ENCODE data around the gene WFDC8.

GRCh38 chr20:45507011-45507820, 71.9 kb downstream of the WFDC8 start:
- no peak for TF ChIP-seq CTCF (conservative IDR thresholded peaks at IDR 0.05; ENCODE audit: low read depth, low read length)
- no peak for TF ChIP-seq EZH2 (IDR thresholded peaks at IDR 0.05; ENCODE audit: borderline replicate concordance, low read depth, low read length, poor library complexity, severe bottlenecking)
